PC-9 (cell line): ENCODE data around the gene RPEL1. TPM values are rescaled to one million over a fixed set of nuclear protein-coding genes. Genes with fewer than 3 reads are reported as not detected.

Experiments used
- BruUV-seq: library from RNA; stranded (reverse); fragments of 400-500 nt; replicated peaks from 2 replicates; lab custom pipeline; 2021; lab: Mats Ljungman, UMichigan
- CTCF ChIA-PET: fragments of 300-600 bp; sonication (Branson Sonifier 250); formaldehyde crosslinking; loops from one replicate; lab custom pipeline; 2022; ENCODE audit warnings: antibody characterized with exemption; lab: Charles Lee
- POLR2A ChIA-PET: fragments of 300-600 bp; sonication (Branson Sonifier 250); formaldehyde crosslinking; loops from one replicate; lab custom pipeline; 2022; ENCODE audit warnings: antibody characterized with exemption; ENCODE audit not compliant: unreplicated experiment; lab: Charles Lee
- DNase-seq, 2 experiments: peaks; one replicate each; pipeline versions ENCODE4 v3.0.0 to v3.0.0-alpha.2; 2015 to 2022; ENCODE audit warnings: mixed read lengths in 1 of 2
- H2AFZ ChIP-seq: fragments of 200-600 bp; sonication (generic); 2 replicates; pipeline ENCODE4 v1.8.1; 2017; ENCODE audit warnings: antibody characterized with exemption
- H3F3A ChIP-seq: fragments of 200-600 bp; sonication (generic); 2 replicates; pipeline ENCODE4 v1.8.1; 2017; ENCODE audit warnings: antibody characterized with exemption, mild to moderate bottlenecking, low read depth; ENCODE audit not compliant: insufficient read depth
- H3K27ac ChIP-seq: fragments of 200-600 bp; sonication (generic); 2 replicates; pipeline ENCODE4 v1.6.1; 2016; ENCODE audit warnings: mixed run types
- H3K27me3 ChIP-seq: fragments of 200-600 bp; sonication (generic); 2 replicates; pipeline ENCODE4 v1.6.1; 2016; ENCODE audit warnings: low read depth, mixed run types; ENCODE audit not compliant: insufficient read depth
- H3K36me3 ChIP-seq: fragments of 200-600 bp; sonication (generic); 2 replicates; pipeline ENCODE4 v1.6.1; 2016; ENCODE audit warnings: low read depth, mixed run types
- H3K4me1 ChIP-seq: fragments of 200-600 bp; sonication (generic); replicated peaks from 2 replicates; pipeline ENCODE4 v1.6.1; 2016; ENCODE audit warnings: mixed run types; ENCODE audit not compliant: insufficient read depth
- H3K4me2 ChIP-seq: fragments of 200-600 bp; sonication (generic); 2 replicates; pipeline ENCODE4 v1.6.1; 2017; ENCODE audit warnings: mixed run types
- H3K4me3 ChIP-seq: fragments of 200-600 bp; sonication (generic); 2 replicates; pipeline ENCODE4 v1.6.1; 2016; ENCODE audit warnings: mixed run types
- H3K79me2 ChIP-seq: fragments of 200-600 bp; sonication (generic); 2 replicates; pipeline ENCODE4 v1.6.1; 2017; ENCODE audit warnings: low read depth, mixed run types
- H3K9me2 ChIP-seq: fragments of 200-600 bp; sonication (generic); 2 replicates; pipeline ENCODE4 v1.8.1; 2017; ENCODE audit warnings: mild to moderate bottlenecking; ENCODE audit not compliant: insufficient read depth
- H3K9me3 ChIP-seq: fragments of 200-600 bp; sonication (generic); 2 replicates; pipeline ENCODE4 v1.8.1; 2016; ENCODE audit warnings: low read depth; ENCODE audit not compliant: insufficient read depth
- H4K20me1 ChIP-seq: fragments of 200-600 bp; sonication (generic); 2 replicates; pipeline ENCODE4 v1.8.1; 2017; ENCODE audit not compliant: insufficient read depth
- EZH2 ChIP-seq: fragments of 200-600 bp; sonication (generic); IDR thresholded peaks from 2 replicates; pipeline ENCODE4 v1.8.0; 2017; ENCODE audit warnings: antibody characterized with exemption, low read depth
- intact Hi-C: fragments of 100-400 bp; cut with micrococcal nuclease; formaldehyde crosslinking; loops from one replicate; pipeline ENCODE4 v1.10.0; 2022; ENCODE audit not compliant: unreplicated experiment
- total RNA-seq: library from RNA; stranded (reverse); gene quantifications from 2 replicates; pipeline ENCODE4 v1.2.3, GENCODE V29; 2021
- TF ChIP-seq, protein P1 (sequence below): fragments of 200-600 bp; sonication (generic); conservative IDR thresholded peaks from 2 replicates; pipeline ENCODE4 v1.6.1; 2017; ENCODE audit warnings: mixed run types, antibody characterized with exemption, mild to moderate bottlenecking, moderate library complexity

RPEL1 gene
- total RNA-seq, 1 experiment from 2014 or later, result not detected

DNA sequence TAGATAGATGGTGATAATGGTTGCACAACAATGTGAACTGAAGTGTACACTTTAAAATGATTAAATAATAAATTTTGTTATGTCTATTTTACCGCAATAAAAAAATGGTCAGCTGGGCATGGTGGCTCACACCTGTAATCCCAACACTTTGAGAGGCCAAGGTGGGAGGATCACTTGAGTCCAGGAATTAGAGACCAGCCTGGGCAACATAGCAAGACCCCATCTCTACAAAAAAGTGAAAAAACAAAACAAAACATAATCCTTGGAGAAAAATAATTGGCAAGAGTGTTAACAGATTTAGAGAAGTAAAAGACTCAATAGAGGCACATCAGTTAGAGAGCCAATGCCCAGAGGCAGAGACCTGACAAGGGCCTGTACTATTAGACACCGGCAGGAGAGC lies 9.9 kb upstream of the RPEL1 start:
- BruUV-seq, result no TSS peak
- no peak overlapping the region for H3K4me2 ChIP-seq
- TF ChIP-seq, protein P1, sequence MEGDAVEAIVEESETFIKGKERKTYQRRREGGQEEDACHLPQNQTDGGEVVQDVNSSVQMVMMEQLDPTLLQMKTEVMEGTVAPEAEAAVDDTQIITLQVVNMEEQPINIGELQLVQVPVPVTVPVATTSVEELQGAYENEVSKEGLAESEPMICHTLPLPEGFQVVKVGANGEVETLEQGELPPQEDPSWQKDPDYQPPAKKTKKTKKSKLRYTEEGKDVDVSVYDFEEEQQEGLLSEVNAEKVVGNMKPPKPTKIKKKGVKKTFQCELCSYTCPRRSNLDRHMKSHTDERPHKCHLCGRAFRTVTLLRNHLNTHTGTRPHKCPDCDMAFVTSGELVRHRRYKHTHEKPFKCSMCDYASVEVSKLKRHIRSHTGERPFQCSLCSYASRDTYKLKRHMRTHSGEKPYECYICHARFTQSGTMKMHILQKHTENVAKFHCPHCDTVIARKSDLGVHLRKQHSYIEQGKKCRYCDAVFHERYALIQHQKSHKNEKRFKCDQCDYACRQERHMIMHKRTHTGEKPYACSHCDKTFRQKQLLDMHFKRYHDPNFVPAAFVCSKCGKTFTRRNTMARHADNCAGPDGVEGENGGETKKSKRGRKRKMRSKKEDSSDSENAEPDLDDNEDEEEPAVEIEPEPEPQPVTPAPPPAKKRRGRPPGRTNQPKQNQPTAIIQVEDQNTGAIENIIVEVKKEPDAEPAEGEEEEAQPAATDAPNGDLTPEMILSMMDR, result no peak
- no peak for TF ChIP-seq EZH2
- intact Hi-C loops, result loop anchor here (10.0 kb wide), 2 partner anchors 121 to 521 kb away; partner anchors contain the start of genes ARL3 and SFXN2
- no peak overlapping the region for H2AFZ ChIP-seq
- H3K4me1 ChIP-seq, result peaks cover 61% of the 10 kb centered on the region
- peaks cover 58% of the 10 kb centered on the region for H3F3A ChIP-seq
- no peak overlapping the region for H3K27ac ChIP-seq
- no peaks in the 10 kb centered on the region for H3K9me2 ChIP-seq
- no peaks in the 10 kb centered on the region for H3K36me3 ChIP-seq
- no peaks in the 10 kb centered on the region for H3K27me3 ChIP-seq
- H4K20me1 ChIP-seq, result no peaks in the 10 kb centered on the region
- ChIA-PET CTCF (no interaction called here), POLR2A (no interaction called here)
- H3K79me2 ChIP-seq, result no peaks in the 10 kb centered on the region
- H3K9me3 ChIP-seq, result no peaks in the 10 kb centered on the region
- H3K4me3 ChIP-seq, result no peak overlapping the region
- DNase-seq, result no peak

DNA sequence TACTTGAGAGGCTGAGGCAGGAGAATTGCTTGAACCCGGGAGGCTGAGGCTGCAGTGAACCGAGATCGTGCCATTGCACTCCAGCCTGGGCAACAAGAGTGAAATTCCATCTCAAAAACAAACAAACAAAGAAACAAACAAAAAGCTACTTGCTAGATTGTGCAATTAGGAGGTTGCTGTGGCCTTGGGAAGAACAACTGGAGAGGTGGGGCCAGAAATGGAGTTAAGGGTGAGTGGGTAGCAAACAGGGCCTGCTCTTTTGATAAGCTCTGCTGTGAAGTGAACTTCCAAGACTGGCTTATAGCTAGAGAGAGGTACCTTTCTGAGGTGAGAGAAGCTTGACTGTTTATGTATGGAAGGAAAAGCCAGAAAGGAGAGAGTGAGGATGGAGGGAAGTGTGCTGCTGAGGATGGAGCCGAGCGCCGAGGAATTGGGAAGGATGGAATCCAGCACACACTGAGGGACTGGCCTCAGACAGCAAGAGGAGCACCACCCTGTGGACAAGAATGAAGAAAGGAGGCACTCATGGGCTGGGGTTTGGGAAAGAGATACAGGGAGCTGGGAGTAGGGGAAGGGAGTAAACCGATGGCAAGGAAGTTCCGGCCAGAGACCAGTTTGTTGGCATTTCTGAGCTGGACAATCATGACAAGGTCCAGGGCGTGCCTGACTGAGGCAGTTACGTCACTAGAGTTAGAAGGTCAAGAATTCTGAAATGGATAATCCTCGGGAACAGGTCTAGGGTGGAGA lies 7.0 kb upstream of the RPEL1 start:
- H3F3A ChIP-seq, result peaks cover 50% of the 10 kb centered on the region
- no peak overlapping the region for H2AFZ ChIP-seq
- H3K4me2 ChIP-seq, result peak overlapping the region; percentile 91
- POLR2A ChIA-PET, result interaction anchor here (0.6 to 0.8 kb wide), 4 partner anchors 47 to 252 kb away, joined by 3 to 5 read pairs (median 4); no protein-coding TSS in a partner anchor
- peak overlapping the region; percentile 100 for H3K27ac ChIP-seq
- no peaks in the 10 kb centered on the region for H3K9me2 ChIP-seq
- no peaks in the 10 kb centered on the region for H4K20me1 ChIP-seq
- H3K4me1 ChIP-seq, result peaks cover 58% of the 10 kb centered on the region
- peak; percentile 82 to 96 for DNase-seq
- TF ChIP-seq EZH2, result no peak
- TF ChIP-seq, protein P1, result peak; percentile 57; the same call in 1 of the 2 replicates
- BruUV-seq, result no TSS peak
- no peaks in the 10 kb centered on the region for H3K36me3 ChIP-seq
- no peak overlapping the region for H3K4me3 ChIP-seq
- no peaks in the 10 kb centered on the region for H3K79me2 ChIP-seq
- H3K9me3 ChIP-seq, result no peaks in the 10 kb centered on the region
- intact Hi-C loops, result loop anchor here (1.0 to 10.0 kb wide), 3 partner anchors 7 to 524 kb away; partner anchors contain the start of genes ARL3 and SFXN2
- CTCF ChIA-PET, result interaction anchor here (0.6 to 1.9 kb wide), 10 partner anchors 9 to 527 kb away, joined by 3 to 16 read pairs (median 6); no protein-coding TSS in a partner anchor
- no peaks in the 10 kb centered on the region for H3K27me3 ChIP-seq

DNA sequence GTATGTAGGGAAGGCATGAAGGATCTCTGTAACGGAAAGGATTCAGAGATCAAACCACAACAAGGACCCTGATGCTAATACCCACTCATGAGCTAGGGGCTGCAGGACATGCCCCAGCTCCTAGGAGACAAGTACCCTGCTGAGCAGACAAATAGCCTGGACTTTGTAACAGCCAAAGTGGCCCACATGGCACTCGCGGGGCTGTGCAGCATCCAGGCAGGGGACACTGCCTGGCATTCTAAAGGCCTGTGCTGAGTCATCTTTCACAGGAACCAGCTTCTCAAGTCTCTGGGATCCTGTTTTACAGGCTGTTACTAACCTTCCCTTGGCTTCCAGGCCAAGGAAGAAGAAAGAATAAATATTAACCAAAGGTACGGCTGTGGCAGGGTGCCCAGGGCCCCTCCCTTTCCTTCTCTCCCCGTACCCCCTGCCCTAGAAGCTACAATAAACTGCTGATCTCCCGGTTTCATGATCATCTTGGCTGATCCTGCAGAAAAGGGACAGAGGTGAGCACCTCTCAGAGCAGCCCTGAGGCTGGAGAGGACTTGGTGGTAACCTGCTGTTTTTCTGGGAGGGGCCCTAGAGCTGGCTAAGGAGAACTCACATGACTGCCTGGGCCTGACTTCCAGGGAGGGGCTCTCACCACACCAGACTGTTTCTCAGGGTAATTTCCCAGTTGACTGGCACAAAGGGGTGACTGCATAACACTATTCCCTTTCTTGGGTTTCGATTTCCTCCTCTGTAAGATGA lies 4.2 kb upstream of the RPEL1 start:
- peaks cover 60% of the 10 kb centered on the region for H3K4me1 ChIP-seq
- TSS peak; percentile 37 for BruUV-seq
- peaks cover 49% of the 10 kb centered on the region for H3F3A ChIP-seq
- H3K9me2 ChIP-seq, result no peaks in the 10 kb centered on the region
- peak; percentile 84 to 96 for DNase-seq
- H2AFZ ChIP-seq, result no peak overlapping the region
- intact Hi-C loops, result loop anchor here (1.0 to 10.0 kb wide), 5 partner anchors 36 to 177 kb away; partner anchors contain the start of gene INA
- H3K4me3 ChIP-seq, result peak overlapping the region; percentile 55; the same call in 1 of the 2 replicates
- peak overlapping the region; percentile 91 for H3K4me2 ChIP-seq
- H3K79me2 ChIP-seq, result no peaks in the 10 kb centered on the region
- no peaks in the 10 kb centered on the region for H4K20me1 ChIP-seq
- H3K9me3 ChIP-seq, result no peaks in the 10 kb centered on the region
- TF ChIP-seq, protein P1, result no peak
- TF ChIP-seq EZH2, result no peak
- CTCF ChIA-PET, result interaction anchor here (0.6 to 1.1 kb wide), 3 partner anchors 10 to 324 kb away, joined by 4 to 8 read pairs (median 6); partner anchors contain the start of gene CNNM2
- POLR2A ChIA-PET, result interaction anchor here (0.5 to 1.2 kb wide), 7 partner anchors 11 to 477 kb away, joined by 3 to 27 read pairs (median 6); no protein-coding TSS in a partner anchor
- no peaks in the 10 kb centered on the region for H3K36me3 ChIP-seq
- peak overlapping the region; percentile 100 for H3K27ac ChIP-seq
- H3K27me3 ChIP-seq, result no peaks in the 10 kb centered on the region
